Prostate gland (tissue), 1 donor: ENCODE measurements around the gene EIF5AL1.
"Not testable (repeated sequence)": the region's sequence is repeated elsewhere in the genome, so short reads cannot be mapped to it uniquely, and the experiment has no call there.

ENCODE experiments used
- POLR2A ChIP-seq: fragments of 450-650 bp; IDR thresholded peaks from one replicate; pipeline ENCODE4 v1.6.1; 2016; ENCODE audit warnings: antibody characterized with exemption, mild to moderate bottlenecking
- POLR2AphosphoS5 ChIP-seq: sonication (generic); formaldehyde crosslinking; IDR thresholded peaks from one replicate; pipeline ENCODE4 v1.6.1; 2017; ENCODE audit warnings: antibody characterized with exemption

GRCh38 chr10:79517567-79517966, 5.2 kb downstream of the EIF5AL1 start:
- TF ChIP-seq POLR2A, POLR2AphosphoS5: not testable (repeated sequence)
